Fibroblast of pulmonary artery (primary cell): ENCODE data around the gene MYOF.

Source experiments
- DNase-seq: peaks from one replicate; pipeline ENCODE4 v3.0.0-alpha.2; 2010; ENCODE audit warnings: low read depth
- H3K4me3 ChIP-seq: replicated peaks from 2 replicates; pipeline ENCODE4 v1.5.1; 2011; ENCODE audit warnings: low read depth, mild to moderate bottlenecking, control low read depth, low read length, moderate library complexity
- TF ChIP-seq, protein P1 (sequence below): IDR thresholded peaks from 2 replicates; pipeline ENCODE4 v1.5.1; 2011; ENCODE audit warnings: mild to moderate bottlenecking, control low read depth, low read length, inconsistent platforms; ENCODE audit errors: missing control alignments

Gene MYOF

DNA sequence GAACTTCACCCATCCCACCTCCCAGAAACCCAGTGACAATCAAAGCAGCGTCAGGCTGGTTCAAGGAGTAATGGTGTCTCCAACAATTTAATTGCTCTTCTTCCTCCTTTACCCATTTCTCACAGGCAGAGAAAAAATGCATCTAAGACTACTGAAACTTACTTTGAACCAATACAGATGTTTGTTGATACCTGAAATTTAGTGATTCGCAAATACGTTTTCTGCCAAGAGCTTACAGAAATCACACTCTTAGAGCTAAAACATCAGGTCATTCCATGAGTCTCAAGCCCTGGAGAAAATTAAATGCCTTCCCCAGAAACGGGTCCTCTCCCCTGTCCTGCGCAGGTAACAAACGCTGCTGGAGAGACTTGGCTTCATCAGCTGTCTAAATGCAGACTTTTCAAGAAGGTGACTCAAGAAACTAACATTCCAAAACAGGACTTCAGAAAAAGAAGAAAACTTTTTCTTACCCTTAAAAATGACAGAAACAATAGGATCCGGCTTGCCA lies 443 bp downstream of the MYOF start:
- DNase-seq = no peak
- peak overlapping the region; percentile 60 for H3K4me3 ChIP-seq

DNA sequence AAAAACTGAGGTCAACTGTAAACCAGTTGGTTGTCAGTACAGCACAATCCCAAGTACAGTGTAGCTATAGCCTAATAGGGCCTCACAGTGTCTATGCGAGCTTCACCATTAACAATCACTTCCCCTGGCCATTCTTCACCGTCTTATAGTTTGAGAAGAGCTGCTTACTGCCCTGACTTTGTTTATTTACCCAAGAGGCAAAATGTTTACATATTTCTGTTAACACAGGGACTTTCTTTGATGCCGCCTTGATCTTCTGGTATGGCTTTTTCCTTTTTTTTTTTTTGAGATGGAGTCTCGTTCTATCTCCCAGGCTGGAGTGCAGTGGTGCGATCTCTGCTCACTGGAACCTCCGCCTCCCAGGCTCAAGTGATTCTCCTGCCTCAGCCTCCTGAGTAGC lies 3.3 kb downstream of the MYOF start:
- TF ChIP-seq, protein P1, sequence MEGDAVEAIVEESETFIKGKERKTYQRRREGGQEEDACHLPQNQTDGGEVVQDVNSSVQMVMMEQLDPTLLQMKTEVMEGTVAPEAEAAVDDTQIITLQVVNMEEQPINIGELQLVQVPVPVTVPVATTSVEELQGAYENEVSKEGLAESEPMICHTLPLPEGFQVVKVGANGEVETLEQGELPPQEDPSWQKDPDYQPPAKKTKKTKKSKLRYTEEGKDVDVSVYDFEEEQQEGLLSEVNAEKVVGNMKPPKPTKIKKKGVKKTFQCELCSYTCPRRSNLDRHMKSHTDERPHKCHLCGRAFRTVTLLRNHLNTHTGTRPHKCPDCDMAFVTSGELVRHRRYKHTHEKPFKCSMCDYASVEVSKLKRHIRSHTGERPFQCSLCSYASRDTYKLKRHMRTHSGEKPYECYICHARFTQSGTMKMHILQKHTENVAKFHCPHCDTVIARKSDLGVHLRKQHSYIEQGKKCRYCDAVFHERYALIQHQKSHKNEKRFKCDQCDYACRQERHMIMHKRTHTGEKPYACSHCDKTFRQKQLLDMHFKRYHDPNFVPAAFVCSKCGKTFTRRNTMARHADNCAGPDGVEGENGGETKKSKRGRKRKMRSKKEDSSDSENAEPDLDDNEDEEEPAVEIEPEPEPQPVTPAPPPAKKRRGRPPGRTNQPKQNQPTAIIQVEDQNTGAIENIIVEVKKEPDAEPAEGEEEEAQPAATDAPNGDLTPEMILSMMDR = no peak
- no peak overlapping the region for H3K4me3 ChIP-seq
- DNase-seq = no peak

More for the DNA sequence above, 443 bp downstream of the MYOF start:
- TF ChIP-seq, protein P1 = no peak

DNA sequence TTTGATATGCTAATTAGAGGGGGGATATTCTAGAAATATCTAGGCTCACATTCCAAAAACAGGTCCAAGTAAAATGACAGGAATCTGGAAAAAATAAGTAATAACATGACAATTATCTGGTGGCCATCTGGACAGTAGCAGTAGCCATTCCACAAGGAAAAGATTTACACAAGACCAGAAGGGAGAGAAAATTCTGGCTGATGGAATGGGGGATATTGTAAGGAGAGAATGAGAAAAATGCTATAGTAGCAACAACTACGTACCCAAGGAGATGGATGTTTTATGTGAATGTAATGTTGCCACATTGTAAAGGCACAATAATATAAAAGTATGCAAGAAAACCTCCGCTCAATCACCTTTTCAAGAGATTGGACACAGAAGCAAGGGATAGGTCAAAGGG lies 5.4 kb downstream of the MYOF start:
- no peak overlapping the region for H3K4me3 ChIP-seq
- TF ChIP-seq, protein P1 = no peak
- DNase-seq = no peak

DNA sequence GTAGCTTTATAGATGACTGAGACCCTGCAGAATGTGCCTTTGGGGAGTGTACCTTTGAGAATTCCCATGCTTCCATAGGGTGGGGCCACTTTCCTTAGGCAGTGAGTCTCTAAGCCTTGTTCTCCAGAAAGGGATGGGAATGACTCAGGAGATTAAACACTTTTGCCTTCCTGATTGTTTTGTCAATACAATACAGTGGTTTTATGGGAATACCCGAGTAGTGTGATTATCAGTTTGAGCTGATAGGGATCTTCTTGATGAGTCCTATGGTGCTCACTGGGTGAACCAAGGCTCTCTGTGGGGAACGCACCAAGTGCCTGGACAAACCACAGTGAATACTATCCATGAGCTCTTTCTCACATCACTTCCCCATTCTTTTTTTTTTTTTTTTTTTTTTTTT lies 6.3 kb downstream of the MYOF start:
- TF ChIP-seq, protein P1 = no peak
- no peak overlapping the region for H3K4me3 ChIP-seq
- DNase-seq = peak; percentile 45

DNA sequence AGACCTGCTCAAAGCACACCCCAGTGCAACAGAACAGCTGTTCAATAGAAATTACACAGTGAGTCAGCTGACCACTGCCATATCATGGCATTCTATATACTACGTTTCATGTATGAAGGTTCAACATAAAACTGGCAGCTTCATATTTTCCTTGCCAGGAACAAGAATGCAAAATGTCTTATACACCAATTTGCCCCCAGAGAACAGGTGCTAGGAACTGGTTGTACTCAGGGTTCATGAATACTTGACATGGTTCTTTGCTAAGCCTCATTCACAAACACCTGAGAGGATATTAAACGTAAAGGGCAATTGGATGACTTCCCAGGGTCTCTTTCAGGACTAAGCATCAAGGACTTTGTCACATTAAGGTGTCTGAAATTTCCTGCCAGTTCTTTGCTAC lies 6.9 kb downstream of the MYOF start:
- DNase-seq = no peak
- H3K4me3 ChIP-seq = no peak overlapping the region
- TF ChIP-seq, protein P1 = no peak

DNA sequence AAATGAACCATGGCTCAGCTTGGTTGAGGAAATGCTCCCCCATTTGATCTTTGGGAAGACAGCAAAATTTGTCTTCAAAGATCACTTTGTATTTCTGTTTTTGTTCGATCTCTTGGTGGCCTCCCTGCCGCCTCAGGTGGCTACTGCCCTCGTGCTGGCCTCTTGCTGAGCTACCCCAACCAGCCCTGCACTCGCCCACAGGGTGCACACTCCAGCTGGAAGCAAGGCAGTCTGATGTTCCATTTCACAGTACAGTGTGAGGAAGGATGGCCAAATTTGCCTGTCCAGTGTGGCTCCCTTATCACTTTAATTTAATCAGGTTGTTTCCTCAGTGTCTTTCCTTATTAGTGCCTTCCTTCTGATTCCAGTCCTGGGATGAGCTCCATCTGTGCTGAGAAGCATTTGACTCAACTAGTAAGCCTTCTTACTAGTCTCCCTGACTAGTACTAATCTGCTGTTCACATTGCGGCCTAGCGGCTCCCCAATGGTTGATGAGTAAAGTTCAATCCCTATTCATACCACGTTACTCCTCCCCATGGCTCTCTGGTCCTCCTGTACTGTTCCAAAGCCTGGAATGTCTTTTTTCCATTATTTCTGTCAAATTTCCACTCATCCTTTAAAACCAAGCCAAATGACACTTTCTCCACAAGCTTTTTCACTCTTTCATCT lies 8.2 kb downstream of the MYOF start:
- H3K4me3 ChIP-seq = no peak overlapping the region
- TF ChIP-seq, protein P1 = no peak

DNA sequence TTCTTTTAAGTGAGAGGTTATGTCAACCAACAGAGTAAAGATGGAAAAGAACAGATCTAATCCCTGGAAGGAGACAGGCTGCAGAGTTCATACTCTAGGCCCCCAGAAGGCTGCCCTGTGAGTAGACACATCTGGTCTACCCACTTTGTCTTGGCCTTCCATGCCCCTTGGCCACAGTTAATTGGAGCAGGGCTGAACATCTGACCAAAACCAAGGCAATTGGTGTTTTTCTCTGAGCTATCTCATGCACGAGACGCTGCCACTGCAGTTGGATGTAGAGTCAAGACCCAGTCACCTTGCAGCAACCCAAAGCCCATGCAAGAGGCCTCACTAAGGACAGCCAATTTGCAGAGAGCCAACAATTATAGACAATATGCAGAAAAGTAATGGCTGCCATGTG lies 9.0 kb downstream of the MYOF start:
- no peak overlapping the region for H3K4me3 ChIP-seq
- DNase-seq = no peak
- TF ChIP-seq, protein P1 = no peak

More for the DNA sequence above, 8.2 kb downstream of the MYOF start:
- DNase-seq = no peak
